HG02852 (cell line): ENCODE data around the gene HOTAIR.

Experiments
- ATAC-seq: cut with Tn5 transposase; IDR thresholded peaks from one replicate; pipeline ENCODE4 v1.9.1; 2021; ENCODE audit warnings: mild to moderate bottlenecking, moderate library complexity; ENCODE audit not compliant: unreplicated experiment

Gene HOTAIR

GRCh38 chr12:54000116-54001114 lies 25.7 kb upstream of the HOTAIR start, which contains the start of gene HOXC9:
HOXC9 (plus strand) TSS chr12:54000161; CDS start chr12:54000189, 28 bp downstream.
- ATAC-seq, result no peak

- no peak for ATAC-seq
Measured at GRCh38 chr12:53999559-54000115, 24.9 kb upstream of the HOTAIR start.

- no peak for ATAC-seq
Measured at GRCh38 chr12:53998900-53999236, 24.1 kb upstream of the HOTAIR start.

GRCh38 chr12:53998110-53998899 lies 23.6 kb upstream of the HOTAIR start:
- ATAC-seq, result no peak

GRCh38 chr12:53997204-53998109 lies 22.7 kb upstream of the HOTAIR start:
- ATAC-seq, result no peak

DNA sequence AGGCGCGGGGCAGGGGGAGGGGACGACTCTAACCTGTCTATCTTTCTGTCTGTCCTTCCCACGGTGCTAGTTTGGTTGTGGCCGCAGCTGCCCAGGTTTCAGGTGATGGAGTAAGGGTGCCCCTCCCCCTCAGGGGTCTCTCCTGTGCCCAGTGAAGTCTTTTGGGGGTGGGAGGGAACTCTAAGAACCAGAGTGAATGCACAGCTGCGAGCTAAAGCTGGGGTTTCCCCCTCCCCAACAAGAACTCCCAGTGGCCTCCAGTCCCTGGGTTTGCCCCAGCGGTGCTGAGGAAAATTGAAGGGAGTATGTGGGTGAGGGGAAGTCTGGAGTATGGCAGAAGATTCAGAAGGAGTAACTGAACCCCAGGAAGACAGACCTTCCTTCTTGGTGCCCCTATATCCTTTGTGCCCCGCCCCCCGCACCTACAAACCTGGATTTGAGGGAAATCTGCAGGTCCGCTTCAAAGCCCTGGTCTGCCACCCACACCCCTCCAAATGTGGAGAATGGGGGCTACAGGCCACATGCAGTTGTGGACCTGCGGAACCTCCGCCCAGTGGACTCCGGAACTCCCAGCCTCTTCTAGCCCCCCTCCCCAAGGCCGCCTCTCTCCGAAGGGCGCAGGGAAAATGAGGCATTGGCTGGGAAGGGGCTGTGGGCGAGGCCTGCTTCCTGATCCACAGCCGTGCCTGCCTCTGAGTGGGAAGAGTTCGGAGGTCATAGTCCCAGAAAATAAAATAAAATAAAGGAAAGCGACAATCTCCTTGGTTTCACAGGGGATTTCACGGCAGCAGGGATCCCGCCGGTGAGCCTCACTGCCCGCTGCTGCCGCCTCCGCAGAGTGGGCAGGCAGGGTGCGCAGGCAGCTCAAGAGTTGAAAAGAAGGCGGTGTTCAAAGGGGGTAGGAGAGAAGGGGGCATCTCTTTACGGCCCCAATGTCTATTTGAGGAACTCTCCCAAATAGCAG lies 21.8 kb upstream of the HOTAIR start:
- no peak for ATAC-seq

- no peak for ATAC-seq
Measured at GRCh38 chr12:53995378-53996239, 20.9 kb upstream of the HOTAIR start.

DNA sequence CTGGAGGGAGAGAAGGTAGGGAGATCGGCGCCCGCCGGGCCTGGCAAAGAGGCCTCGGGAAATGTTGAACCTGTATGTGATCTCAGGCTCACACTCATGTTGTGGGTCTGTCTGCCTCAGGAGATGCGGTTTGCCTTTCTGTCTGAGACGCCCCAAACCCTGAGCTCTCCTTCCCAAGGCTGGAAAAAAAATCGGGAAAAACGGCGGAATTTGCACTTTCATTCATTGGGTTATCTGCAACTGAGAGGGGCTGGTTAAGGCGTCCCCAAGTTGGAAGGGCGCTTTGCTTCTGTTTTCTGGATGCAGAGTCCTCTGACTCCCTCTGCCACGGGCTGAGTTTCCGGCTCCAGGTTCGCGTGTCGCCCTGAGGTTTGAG lies 20.2 kb upstream of the HOTAIR start:
- ATAC-seq, result no peak

- ATAC-seq, result no peak
Measured at GRCh38 chr12:53994264-53995001, 19.7 kb upstream of the HOTAIR start.

- no peak for ATAC-seq
Measured at GRCh38 chr12:53994009-53994263, 19.2 kb upstream of the HOTAIR start.

- ATAC-seq, result no peak
Measured at GRCh38 chr12:53993162-53994008, 18.6 kb upstream of the HOTAIR start.

GRCh38 chr12:53992377-53992889 lies 17.7 kb upstream of the HOTAIR start:
- no peak for ATAC-seq

DNA sequence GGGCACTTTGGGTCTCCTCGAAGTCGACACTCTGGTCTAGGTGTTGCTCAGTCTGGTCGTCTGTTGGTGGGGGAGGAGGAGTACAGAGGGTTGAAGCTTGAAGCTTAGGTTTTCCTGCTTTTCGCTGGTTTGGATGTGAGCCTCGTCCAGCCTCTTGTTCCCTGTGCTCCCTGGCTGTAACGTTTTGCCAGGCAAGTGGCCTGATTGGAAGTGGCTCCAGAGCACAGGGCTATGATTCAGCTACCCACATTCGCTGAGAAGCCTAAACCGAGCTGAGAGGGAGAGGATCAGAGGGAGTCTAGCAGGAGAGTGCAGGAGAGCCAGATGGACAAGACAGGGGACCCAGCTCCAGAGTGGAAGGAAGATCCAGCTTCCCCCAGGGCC lies 16.3 kb upstream of the HOTAIR start:
- no peak for ATAC-seq

DNA sequence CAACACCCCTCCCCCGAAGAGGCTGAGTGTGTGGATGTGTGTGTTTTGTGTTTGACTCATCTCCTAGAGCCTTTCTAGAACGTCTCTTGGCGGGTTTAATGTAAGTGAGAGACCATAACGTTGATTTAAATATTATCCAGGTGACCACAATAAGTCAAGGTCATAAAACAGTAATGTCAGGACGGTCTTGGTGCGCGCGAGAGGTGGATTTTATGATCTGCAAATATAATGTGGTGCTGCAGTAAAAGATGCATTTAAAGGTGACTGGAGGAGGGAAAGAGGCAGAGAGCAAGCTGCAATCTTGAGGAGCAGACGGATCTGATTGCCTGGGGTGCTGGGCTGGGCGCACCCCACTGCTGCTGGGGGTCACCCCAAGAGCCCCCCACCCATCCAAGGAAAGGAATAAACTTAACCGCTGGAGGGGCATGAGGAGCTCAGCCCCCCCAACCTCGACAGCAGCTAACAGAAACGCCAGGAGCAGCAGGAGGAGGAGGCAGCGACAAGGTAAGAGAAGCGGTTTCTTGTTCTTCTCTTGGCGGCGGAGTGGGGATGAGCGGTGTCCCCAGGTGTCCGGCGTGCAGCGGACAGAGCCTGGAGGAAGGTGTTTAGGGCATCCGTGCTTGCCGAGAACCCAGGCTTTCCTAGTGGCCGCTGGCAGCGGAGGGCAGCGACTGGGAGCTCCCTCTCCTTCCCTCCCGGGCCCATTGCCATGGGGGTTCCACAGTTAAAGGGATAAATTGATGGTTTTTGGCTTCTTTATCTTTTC lies 15.7 kb upstream of the HOTAIR start:
- ATAC-seq, result no peak

DNA sequence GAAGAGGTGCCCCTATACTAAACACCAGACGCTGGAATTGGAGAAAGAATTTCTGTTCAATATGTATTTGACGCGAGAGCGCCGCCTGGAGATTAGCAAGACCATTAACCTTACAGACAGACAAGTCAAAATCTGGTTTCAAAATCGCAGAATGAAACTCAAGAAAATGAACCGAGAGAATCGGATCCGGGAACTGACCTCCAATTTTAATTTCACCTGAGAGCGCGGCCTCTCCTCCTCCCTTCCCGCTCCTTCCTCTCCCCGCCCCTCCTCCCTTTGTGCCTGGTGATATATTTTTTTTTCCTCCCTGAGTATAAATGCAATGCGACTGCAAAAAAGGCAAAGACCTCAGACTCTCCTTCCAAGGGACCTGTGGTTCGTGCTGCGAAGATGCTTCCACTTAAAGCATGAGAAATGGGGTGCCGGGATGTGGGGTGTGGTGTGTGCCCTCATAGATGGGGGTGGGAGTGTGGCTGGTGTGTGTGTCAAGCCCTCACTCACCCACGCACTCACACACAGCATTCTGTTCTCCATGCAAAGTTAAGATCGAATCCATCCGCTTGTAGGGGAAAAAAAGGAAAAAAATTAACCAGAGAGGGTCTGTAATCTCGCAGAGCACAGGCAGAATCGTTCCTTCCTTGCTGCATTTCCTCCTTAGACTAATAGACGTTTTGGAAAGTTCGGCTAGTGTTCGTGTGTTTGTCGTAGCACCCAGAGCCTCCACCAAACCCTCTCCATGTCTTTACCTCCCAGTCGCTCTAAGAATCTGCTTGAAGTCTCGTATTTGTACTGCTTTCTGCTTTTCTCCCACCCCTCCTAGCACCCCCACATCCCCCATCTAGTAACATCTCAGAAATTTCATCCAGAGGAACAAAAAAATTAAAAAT lies 14.7 kb upstream of the HOTAIR start:
- no peak for ATAC-seq
